GM21360 (cell line): ENCODE data around the gene CFAP73.
"Not testable (repeated sequence)": the region's sequence is repeated elsewhere in the genome, so short reads cannot be mapped to it uniquely, and the experiment has no call there.

Experiments
- ATAC-seq: cut with Tn5 transposase; IDR thresholded peaks from one replicate; pipeline ENCODE4 v1.9.1; 2021; ENCODE audit warnings: mild to moderate bottlenecking, moderate library complexity; ENCODE audit not compliant: unreplicated experiment

The CFAP73 gene

DNA sequence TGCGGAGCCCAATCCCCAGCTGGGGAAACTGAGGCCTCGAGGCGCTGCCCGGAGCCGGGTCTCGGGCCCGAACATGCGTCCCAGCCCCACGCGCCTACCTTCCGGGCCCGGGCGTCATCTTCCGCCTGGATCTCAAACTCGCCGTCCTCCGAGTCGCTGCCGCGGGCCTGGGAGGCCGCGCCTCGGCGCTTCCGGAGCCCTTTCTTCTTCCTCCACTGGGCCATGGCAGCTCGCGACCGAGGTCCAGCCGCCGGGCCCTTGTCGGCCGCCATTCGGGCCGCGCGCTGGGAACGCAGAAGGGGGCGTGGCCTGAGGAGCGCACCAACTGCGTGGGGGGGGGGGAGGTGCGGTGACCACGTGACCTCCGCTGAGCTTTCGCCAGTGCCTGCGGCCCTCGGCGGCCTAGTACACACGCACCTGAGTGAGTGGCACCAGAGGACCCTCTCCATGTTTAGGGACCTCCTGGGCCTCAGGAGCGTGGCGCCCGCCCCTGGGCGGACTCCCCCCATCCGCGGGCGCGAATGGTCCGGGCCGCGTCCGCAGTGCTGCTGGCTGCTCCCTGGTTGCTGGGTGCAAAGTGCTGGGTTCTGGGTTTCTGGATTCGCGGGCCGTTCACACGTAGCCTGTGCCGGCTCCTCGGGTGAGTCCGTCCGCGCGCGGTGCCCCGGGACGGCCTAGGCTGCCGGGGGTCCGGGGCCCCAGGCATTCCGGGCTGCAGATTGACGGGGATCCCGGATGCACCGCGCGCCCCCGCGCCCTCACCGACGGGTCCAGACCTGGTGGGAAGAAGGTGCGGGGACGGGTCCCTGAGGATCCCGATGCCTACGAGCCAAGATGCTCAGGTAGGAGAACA, 35.9 kb downstream of the CFAP73 start, which contains the start of the genes DDX54 and RITA1:
DDX54 (minus strand) TSS at position 299 of the 853 bp plus-strand sequence; CDS start at position 272, 27 bp downstream.
RITA1 (plus strand) TSS at position 542 of the 853 bp plus-strand sequence. CDS start 1,026 bp downstream, outside the sequence.
- peak; percentile 41 for ATAC-seq

DNA sequence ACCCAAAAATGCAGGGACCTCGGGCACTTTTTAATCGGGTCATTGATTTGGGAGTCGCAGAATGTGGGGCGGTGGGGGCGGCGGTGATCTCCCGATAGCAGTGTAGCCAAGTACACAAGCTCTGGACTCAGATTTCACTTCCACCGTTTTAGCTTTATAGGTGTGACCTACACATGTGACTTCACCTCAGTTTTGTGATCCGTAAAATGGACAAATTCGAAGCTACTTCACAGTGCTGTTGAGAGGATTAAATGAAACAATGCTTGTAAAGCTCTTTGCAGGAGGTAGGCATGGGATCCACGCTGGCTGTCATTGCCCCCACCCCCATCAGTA, 36.5 kb downstream of the CFAP73 start:
- no peak for ATAC-seq

DNA sequence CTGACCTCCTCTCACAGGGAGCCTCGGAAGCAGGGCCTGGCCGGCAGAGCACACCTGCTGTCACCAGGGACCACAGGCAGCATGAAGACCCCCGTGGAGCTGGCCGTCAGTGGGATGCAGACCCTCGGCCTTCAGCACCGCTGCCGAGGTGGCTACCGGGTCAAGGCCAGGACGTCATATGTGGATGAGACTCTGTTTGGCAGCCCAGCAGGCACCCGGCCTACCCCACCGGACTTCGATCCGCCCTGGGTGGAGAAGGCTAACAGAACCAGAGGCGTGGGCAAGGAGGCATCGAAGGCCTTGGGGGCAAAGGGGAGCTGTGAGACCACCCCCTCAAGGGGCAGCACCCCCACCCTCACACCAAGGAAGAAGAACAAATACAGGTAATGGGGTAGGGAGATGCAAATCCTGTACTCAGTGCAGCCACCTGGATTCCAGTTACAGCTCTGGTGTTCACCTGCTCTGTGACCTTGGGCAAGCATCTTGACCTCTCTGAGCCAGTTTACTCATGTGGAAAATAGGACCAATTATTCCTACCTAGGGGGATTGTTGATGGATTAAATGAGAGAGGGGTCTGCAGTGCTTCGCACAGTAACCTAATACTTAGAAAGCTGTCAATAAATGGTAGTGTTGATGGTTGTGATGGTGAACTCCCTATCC, 37.3 kb downstream of the CFAP73 start:
- no peak for ATAC-seq

DNA sequence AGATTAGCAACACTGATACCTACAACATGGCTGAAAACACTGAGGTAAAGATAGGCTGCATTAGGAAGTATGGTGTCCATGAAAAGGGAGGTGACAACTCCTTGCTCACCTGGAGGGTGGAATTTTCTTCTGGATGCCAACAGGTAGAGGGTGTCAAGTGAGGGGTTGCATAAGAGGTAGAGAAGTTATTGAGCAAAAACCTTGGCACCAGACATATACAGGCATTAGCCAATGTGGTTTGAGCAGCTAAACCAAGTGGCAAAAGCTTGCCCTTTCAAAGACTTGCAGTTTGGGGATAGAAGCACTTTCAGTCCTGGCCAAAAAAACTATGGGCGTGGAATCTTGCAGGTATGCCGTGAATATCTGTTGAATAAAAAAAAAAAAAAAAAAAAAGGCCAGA, 39.8 kb downstream of the CFAP73 start:
- no peak for ATAC-seq

DNA sequence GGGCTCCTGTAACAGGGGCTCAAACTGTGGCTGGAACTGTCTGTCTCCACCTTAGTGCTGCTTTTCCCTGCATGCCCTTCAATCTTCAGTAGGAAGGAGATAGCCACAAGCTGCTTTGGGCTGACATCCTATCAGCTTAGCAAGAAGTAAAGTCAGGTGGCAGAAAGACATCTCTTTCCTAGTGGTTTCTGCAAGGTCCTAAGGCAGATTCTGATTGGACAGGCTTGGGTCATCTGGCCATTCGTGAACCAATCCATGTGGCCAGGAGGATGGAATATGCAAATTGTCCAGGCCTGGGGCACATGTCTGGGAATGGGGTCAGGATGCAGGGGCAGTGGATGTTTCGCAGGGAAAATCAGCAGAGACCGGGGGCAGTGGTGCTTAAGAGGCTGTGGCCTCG, 41.2 kb downstream of the CFAP73 start:
- ATAC-seq = no peak

DNA sequence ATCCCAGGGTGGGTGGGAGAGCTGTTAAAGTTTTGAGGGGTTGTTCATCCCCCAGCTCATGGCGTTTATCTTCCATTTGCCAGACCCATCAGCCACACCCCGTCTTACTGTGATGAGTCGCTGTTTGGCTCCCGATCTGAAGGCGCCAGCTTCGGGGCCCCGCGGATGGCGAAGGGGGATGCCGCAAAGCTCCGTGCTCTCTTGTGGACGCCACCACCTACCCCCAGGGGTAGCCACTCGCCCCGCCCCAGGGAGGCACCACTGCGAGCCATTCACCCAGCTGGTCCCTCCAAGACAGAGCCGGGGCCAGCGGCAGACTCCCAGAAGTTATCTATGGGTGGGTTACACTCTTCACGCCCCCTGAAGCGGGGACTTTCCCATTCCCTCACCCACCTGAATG, 41.7 kb downstream of the CFAP73 start:
- ATAC-seq = no peak

DNA sequence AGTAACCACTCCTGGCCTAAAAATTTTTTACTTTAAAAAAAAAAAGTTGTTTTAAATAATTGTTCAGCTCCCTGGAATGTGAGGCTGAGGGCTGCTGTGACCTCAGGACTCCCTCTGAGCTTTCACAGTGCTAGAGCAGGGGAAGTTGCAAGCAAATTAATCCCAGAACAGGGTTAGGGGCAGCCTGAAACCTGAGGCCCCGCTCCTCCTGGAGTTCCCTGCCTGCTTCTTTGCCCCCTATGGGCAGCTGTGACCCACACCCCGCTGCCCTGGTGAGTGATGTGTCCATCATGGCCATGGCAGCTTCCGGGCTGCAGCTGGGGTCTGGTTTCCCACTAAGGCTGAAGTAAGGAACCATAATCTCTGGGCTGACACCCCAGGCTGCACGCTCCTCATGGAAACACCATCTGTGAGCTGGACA, 45.5 kb downstream of the CFAP73 start:
- ATAC-seq = no peak

DNA sequence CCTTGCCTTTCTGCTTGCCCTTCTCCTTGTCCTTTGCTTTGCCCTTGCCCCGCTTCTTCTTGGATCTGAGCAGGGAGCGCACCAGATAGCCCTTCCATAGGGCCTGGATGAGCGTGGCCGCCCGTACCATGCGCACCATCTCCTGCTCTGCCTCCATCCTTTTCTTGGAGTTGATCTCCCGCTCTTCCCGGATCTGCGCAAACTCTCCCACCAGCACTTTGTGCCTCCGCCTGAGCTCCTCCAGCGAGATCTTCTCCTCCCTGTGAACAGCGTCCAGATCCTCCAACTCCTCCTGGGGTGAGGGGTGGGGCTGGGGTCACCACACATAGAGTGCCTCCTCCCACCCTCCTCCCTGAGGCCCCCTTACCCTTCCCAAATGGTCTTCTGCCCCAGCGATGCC, 46.1 kb downstream of the CFAP73 start:
- no peak for ATAC-seq

DNA sequence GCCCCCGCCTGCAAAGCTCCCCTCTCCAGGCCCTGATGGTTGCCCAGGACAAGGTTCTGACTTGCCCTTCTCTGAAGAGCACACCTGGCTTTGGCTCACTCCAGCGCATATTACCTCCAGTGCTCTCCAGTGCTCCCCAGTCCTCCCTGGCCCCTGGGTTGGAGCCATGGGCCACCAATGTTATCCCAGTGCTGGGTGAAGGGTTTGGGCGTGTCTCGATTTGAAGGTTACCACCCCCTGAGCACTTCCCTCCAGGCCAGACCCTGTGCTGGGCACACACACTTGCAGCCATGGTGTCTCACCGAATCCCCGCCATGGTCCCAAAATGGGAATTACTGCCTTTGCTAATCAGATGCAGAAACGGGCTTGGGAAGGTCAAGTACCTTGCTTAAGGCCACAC, 47.1 kb downstream of the CFAP73 start:
- ATAC-seq = peak; percentile 7

DNA sequence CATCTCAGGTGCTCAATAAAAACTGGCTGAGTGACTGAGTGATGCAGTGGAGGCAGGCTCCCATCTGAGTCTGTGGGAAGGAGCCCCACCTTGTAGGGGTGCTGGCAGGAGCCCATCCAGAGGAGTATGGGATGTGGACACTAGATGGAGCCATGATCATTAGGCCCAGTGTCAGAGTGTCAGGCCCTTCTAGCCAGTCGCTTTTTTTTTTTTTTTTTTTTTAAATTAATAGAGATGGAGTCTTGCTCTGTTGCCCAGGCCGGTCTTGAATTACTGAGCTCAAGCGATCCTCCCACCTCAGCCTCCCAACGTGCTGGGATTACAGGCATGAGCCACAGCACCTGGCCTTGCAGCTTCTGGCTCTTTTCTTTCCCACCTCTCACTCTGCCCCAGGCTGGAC, 47.5 kb downstream of the CFAP73 start:
- ATAC-seq = peak; percentile 78

DNA sequence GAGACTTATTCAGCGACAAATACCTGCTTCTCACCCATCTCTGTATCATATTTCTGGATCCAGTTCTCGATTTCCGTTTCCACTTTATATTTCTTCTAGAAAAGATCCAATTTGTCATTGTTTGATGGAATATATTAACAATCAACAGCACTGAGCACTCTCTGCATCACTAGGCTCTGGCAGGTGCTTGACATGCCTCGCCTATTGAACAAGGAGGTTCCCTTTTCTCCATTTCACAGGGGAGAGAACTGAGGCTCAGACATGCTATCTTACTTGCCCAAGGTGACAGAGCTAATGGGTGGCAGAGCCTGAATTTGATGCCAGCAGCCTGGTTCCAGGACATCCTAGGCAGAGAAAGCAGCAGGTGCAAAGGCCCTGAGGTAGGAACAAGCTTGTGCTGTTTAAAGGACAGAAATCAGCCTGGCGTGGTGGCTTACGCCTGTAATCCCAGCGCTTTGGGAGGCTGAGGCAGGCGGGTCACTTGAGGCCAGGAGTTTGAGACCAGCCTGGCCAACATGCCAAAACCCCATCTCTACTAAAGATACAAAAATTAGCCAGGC, 48.1 kb downstream of the CFAP73 start:
- no peak for ATAC-seq

DNA sequence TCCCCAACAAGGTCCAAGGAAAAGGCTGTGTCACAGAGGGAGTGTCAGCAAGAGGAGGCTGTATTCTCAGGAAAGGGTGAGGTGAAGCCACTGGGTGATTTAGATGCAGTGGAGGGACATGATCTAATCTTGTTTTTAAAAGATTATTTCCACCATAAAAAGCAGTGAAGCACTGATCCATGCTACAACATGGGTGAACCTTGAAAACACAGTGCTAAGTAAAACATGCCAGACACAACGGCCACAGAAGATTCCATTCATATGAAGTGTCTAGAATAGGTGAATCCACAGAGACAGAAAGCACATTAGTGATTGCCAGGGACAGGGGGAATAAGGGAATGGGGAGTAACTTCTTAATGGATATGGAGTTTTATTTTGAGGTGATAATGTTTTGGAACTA, 48.8 kb downstream of the CFAP73 start:
- ATAC-seq = no peak

DNA sequence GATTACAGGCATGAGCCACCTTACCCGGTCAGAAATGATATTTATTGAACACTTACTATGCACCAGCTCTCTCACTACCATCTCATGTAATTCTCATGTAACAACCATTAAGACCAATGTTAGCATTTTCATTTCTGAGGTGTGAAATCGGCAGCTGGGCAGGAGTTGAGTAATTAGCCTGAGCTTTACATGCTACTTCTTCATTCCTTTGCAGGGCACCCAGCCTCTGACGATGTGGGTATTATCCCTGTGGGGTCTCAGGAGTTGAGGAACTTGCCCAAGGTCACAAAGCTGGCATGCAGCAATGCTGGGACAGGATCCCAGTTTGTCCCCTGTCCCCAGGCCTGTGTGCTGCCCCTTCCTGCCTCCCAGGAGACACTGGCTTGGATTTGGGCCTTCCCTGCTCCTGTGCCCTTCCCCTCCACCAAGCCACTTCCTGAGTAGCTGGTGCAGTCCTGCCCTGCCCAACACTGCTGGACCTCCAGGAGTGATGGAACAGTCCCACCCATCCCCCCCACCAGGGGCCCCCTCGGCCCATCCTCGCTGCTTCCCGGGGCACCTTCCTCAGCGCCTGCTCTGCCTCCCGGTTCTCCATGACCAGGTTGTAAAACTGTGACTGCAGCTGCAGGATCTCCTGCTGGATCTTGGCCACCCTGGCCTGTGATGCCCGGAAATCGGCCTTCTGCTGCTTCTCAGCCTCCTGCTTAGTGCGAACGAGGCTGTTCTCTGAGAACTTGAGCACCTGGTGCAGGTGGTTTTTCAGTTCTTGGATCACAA, 50.7 kb downstream of the CFAP73 start:
- ATAC-seq = no peak

DNA sequence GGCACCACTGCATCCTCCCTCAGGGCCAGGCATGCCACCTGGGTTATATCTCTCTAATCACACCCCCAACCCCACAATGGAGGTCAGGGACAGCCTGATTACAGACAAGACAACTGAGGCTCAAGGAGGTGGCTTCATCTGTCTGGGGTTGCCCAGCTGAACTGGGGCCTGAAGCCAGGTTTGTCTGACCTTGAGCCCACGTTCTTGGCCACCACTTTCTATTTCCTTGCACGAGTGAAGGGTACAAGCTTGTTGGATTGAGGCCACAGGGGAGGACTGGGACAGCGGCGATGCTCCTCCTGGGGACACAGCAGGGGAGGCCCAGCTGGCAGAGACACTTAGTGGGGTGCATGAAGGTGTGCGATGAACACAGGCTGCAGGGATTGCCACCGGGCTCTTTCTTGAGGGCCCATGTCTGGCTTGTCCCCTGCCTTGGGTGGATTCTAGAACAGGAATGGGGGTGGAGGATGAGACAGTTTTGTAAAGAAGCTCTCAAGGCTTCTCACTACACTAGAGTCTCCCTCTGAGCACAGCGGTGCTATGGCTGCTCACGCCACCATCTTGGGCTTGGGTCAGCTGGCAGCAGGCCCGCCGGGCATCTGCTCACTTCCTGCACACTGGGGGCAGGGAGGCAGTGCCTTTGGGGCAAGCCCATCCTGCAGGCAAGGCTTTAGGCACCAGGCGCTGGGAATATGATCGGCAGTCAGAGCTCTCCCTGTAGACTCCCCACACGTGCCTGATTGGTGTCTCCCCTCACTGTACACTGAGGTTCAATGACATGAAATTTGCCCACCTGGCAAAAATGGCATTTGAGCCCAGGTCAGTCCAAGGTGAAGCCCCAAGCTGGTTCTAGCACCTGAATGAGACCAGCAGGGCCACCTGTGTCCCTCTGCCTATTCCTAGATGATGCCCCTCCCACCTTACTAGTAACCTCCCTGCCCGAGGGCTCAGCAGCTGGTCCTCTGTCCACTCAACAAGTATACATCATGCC, 52.0 kb downstream of the CFAP73 start:
- no peak for ATAC-seq

DNA sequence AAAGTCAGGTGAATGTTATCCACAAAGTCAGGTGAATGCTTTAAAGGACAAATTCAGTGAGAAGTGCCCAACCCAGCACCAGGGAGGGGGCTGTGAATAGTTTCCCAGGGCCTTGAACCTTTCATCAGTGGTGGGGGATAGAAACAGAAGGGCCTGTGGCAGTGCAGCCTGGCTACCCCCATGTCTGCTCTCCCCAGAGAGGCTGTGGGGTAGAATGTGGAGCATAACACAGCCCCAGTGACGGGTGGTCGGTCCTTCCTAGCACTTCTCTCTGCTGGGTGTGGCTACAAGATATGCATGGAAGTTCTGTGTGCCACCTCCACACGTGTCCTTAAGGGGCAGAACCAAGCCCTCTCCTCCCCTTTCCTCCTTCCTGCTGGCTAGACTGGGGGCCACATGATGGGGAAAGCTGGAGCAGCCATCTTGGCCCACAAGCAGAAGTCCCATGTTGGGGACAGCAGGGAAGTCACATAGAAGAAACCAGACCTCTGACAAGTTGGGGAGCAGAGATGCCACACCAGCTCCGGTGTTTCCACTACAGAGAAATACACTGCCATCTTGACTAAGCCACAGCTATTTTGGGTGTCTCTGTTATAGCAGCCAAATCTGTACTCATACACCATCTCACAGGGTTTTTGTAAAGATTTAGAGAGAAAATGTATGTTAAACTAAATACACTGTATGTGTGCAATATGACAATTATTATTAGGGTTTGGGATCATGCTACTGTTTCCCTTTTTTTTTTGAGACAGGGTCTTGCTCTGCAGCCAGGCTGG, 53.0 kb downstream of the CFAP73 start:
- ATAC-seq = no peak

DNA sequence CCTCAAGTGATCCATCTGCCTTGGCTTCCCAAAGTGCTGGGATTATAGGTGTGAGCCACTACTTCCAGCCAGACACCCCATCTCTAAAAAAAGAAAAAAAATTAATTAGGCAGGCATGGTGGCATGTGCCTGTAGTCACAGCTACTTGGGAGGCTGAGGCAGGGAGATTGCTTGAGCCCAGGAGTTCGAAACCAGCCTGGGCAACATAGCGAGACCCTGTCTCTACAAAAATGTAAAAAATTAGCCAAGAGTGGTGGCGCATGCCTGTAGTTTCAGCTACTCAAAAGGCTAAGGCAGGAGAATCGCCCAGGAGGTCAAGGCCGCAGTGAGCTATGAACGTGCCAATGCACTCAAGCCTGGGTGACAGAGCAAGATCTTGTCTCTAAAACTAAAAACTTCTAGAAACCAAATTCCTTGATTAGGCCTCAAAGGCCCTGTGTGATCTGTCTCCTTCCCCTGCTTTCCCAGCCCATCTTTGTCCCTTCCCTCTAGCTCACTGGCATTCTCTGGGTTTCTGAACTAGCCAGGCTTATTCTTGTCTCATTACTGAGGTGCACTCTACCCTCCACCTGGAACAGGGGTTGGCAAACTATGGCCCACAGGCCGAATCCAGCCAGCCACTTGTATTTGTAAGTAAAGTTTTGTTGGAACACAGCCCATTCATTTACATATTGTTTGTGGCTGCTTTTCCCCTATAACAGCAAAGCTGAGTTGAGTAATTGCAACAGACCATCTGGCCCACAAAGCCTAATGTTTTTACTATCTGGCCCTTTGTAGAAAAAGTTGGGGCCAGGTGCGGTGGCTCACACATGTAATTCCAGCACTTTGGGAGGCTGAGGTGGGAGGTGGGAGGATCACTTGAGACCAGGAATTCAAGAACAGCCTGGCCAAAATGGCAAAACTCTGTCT, 54.6 kb downstream of the CFAP73 start:
- ATAC-seq = no peak

DNA sequence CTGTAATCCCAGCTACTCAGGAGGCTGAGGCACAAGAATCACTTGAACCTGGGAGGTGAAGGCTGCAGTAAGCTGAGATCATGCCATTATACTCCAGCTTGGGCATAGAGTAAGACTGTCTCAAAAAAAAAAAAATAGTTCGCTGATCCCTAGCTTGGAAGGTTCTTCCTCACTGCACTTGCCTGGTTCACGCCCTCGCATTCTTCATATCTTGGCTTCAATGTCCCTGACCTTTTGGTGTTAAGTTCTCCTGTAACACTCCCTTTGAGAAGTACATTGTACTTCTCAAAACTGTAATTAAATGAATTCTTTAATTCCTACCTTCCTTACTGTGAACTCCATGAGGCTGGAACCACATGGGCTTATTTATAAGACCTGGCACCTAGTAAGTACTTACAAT, 55.3 kb downstream of the CFAP73 start:
- ATAC-seq = no peak

DNA sequence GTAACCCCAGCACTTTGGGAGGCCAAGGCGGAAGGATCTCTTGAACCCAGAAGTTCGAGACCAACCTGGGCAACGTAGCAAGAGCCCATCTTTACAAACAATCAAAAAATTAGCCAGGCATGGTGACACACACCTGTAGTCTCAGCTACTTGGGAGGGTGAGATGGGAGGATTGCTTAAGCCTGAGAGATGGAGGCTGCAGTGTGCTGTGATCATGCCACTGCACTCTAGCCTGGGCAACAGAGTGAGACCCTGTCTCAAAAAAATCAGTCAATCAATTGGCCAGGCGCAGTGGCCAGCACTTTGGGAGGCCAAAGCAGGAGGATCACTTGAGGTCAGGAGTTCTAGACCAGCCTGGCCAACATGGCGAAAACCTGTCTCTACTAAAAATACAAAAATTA, 57.3 kb downstream of the CFAP73 start:
- ATAC-seq = not testable (repeated sequence)
